ENCODE data around the gene GAS2L1.
A peak's percentile ranks its signal among the peaks of the same experiment; 100 is the strongest.

GAS2L1 gene

GRCh38 chr22:29306175-29306834, at the start of gene GAS2L1:
Gene GAS2L1 (plus strand): TSS chr22:29306650. CDS start chr22:29308106, 1,456 bp downstream.
- Mint-ChIP-seq H3K9me3 (no peaks in the 10 kb centered on the region), H3K4me3 (peak within 1 kb of the TSS; percentile 90 to 96 (median 96)), H3K4me1 (no peaks in the 10 kb centered on the region), H3K27me3 (ENCODE audit: low read depth) (peaks cover 7% of the 10 kb centered on the region), H3K27ac (peak within 1 kb of the TSS; percentile 37 to 90 (median 55)), H3K36me3 (ENCODE audit: low read depth) (peaks cover 3% of the 10 kb centered on the region)
- TF ChIP-seq CTCF (IDR thresholded peaks at IDR 0.05; ENCODE audit: unreplicated experiment in 3 of 3): peak; percentile 49 to 69 (median 61)

GRCh38 chr22:29257751-29258181, 48.7 kb upstream of the GAS2L1 start:
- Mint-ChIP-seq H3K4me1 (no peaks in the 10 kb centered on the region), H3K27ac (no peak overlapping the region), H3K9me3 (no peaks in the 10 kb centered on the region), H3K36me3 (ENCODE audit: low read depth) (peaks cover 3% of the 10 kb centered on the region), H3K27me3 (ENCODE audit: low read depth) (no peaks in the 10 kb centered on the region), H3K4me3 (no peak overlapping the region)
- no peak for TF ChIP-seq CTCF (IDR thresholded peaks at IDR 0.05; ENCODE audit: unreplicated experiment in 3 of 3)

- Mint-ChIP-seq H3K36me3 (ENCODE audit: low read depth) (peaks cover 3% of the 10 kb centered on the region), H3K4me3 (no peak overlapping the region), H3K27ac (no peak overlapping the region), H3K4me1 (no peaks in the 10 kb centered on the region), H3K9me3 (no peaks in the 10 kb centered on the region), H3K27me3 (ENCODE audit: low read depth) (no peaks in the 10 kb centered on the region)
- no peak for TF ChIP-seq CTCF (IDR thresholded peaks at IDR 0.05; ENCODE audit: unreplicated experiment in 3 of 3)
These were observed 47.8 kb upstream of the GAS2L1 start for GRCh38 chr22:29258407-29259252.

- peak in 1 of 3 experiments; percentile 11 for TF ChIP-seq CTCF (IDR thresholded peaks at IDR 0.05; ENCODE audit: unreplicated experiment in 3 of 3)
- H3K4me3 Mint-ChIP-seq: no peak overlapping the region
- no peaks in the 10 kb centered on the region for H3K27me3 Mint-ChIP-seq (ENCODE audit: low read depth)
These were observed 47.1 kb upstream of the GAS2L1 start for GRCh38 chr22:29259253-29259899.

GRCh38 chr22:29260031-29260560, 46.4 kb upstream of the GAS2L1 start:
- H3K4me3 Mint-ChIP-seq: no peak overlapping the region
- peaks cover 3% of the 10 kb centered on the region for H3K36me3 Mint-ChIP-seq (ENCODE audit: low read depth)
- TF ChIP-seq CTCF (IDR thresholded peaks at IDR 0.05; ENCODE audit: unreplicated experiment in 3 of 3): no peak
- H3K4me1 Mint-ChIP-seq: no peaks in the 10 kb centered on the region
- no peaks in the 10 kb centered on the region for H3K27me3 Mint-ChIP-seq (ENCODE audit: low read depth)
- no peak overlapping the region for H3K27ac Mint-ChIP-seq
- H3K9me3 Mint-ChIP-seq: no peaks in the 10 kb centered on the region

More at GRCh38 chr22:29259253-29259899, 47.1 kb upstream of the GAS2L1 start:
- H3K4me1 Mint-ChIP-seq: no peaks in the 10 kb centered on the region
- peaks cover 3% of the 10 kb centered on the region for H3K36me3 Mint-ChIP-seq (ENCODE audit: low read depth)
- H3K27ac Mint-ChIP-seq: no peak overlapping the region
- H3K9me3 Mint-ChIP-seq: no peaks in the 10 kb centered on the region

Measured in nephron (organoid).